ENCODE data around the gene IL1R2.
"Not testable (repeated sequence)": the region's sequence is repeated elsewhere in the genome, so short reads cannot be mapped to it uniquely, and the experiment has no call there.

The IL1R2 gene

DNA sequence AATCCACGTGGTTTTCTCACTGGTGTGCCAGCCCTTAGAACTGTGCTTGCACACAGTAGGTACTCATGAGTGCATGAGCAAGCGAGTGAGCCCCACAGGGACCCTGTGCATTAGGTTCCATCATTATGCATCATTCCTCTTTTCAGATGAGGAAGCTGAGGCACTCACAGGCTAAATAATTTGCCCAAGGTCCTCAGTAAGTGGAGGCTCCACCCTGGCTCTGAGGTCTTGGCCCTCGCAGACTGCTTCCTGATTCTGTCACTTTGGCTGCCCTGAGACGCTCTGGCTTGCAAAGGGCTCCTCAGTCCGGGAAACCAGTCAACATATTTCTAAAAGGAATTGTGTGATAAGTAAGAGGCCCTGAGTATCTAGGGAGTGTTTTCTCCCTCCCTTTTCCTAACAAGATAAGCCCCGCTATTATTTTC lies 71.7 kb downstream of the IL1R2 start:
- no peak for DNase-seq

DNA sequence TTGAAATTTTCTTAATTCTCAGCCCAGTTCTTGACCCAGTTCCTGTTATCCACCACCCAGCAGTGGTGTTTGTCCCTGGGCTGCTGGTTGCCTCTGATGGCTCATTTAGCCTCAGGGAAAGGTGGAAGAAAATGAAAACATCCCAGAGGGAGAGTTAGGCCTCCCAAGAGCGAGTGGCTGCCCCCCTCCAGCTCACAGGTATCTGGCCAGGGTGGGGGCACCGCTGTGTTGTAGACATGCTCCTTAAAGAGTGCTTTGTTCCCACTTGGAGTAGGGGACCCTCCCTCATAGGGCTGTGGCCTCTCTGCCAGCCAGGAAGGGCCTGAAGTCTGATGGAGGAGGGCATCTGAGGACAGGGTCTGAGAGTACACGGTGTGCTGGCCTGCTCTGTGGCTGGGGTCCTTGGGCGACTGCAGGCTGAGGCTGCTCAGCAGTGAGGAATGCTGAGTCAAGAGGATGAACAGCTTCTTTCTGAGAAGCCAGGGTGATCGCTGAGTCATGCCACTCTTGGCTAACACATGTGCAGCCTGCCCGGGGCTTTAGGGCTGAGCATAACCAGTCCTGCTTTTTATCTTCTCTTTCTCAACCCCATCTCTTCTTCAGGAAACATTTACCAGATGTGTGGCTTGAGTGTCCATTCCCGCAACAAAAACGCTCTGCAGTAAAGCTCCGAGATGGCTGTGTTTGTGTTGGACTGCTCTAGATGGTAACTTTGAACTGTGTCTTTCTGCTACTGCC lies 72.3 kb downstream of the IL1R2 start:
- peak; percentile 89 for DNase-seq

DNA sequence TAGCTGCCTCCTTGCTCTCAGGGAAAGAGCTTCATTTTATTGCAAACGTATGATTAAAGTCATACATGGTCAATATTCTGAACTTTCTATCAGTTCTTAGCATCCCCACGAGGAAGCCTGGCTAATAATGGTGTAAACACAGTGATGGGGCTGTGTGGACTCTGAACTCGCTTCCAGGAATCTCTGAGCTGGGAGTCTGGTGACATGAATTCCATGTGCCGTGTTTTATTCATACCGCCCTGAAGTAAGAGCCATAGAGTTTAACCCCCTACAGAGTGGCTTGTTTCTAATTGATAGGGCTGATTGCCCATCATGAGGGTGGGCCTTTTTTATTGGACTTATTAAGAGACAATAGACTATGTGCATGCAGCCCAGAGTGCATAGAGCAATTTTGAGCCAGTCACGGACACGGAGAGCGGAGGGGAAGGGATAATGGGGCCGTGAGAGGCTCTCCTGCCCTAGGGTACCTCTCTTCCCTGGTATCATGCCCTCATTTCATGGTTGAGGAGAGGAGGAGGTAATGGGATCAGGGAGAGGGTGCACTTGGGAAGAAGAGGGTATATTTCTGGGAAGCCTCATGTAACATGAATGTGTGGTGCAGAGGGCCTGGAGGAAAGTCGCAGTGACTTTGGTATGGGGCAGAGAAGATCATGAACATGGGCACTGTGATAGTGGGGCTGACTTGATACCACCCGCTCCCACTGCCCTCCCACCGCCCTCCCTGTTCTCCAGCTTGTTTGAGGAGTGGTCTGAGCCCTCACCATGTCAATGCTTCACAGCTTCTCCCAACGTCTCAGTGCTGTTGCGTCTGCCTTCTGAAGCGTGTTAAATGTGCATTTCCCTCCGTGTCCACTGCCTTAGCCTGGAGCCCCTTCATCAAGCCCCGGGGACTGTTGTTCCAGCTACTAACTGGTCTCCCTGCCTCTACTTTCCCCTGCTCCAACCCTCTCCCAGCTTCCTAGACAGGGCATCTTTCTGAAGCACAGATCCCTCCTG lies 73.2 kb downstream of the IL1R2 start:
- peak; percentile 58 for DNase-seq

DNA sequence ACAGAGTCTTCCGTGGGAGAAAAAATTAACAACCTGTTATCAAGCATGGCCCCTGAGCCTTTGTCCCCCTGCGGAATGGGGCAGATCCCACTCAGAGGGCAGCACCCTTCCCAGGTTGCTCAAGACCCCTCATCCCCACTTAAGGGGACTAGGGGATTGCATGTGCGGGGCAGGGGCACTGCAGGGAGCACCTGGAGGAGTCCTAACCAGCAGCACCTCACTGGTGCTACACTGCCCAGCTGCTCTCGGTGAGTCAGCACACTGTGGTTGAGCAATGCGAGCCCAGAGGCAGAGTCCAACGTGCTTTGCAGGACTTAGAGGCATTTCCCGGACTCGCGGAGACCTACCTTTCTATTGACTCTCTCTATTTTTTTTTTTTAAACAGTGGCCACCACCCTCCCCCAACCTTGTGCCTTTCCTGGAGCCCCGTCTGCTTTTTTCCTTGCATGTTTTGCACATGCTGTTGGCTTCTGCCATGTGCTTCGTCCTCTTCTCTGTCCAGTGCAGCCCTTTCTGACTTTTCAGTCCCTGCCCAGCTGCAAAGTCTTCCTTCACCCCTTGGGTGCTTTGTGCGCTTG lies 74.0 kb downstream of the IL1R2 start:
- DNase-seq: peak; percentile 82

DNA sequence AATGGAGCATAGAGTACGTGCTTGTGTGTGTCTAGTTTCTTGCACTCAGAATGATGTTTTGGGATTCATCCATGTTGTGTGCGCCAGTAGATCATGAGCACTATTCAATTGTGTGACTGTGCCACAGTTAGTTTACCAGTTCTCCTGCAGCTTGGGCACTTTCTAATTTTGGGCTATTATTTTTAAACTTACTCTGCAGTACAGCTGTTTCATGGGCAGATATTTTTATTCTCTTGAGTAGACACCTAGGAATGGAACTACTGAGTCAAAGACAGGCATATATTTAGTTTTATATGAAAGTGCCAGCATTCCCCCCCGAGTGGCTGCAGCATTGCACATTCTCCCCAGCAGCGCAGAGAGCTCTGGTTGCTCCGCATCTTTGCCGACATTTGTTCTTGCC lies 74.8 kb downstream of the IL1R2 start:
- no peak for DNase-seq

DNA sequence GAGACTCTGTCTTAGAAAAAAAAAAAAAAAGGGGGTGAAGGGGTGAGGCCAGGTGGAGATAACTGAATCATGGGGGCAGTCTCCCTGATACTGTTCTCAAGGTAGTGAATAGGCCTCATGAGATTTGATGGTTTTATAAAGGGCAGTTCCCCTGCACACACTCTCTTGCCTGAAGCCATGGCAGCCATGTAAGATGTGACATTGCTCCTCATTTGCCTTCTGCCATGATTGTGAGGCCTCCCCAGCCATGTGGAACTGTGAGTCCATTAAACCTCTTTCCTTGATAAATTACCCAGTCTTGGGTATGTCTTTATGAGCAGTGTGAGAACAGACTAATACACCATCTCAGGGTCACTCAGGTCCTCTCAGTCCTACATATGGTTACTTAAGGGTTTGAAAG lies 76.4 kb downstream of the IL1R2 start:
- DNase-seq: not testable (repeated sequence)

DNA sequence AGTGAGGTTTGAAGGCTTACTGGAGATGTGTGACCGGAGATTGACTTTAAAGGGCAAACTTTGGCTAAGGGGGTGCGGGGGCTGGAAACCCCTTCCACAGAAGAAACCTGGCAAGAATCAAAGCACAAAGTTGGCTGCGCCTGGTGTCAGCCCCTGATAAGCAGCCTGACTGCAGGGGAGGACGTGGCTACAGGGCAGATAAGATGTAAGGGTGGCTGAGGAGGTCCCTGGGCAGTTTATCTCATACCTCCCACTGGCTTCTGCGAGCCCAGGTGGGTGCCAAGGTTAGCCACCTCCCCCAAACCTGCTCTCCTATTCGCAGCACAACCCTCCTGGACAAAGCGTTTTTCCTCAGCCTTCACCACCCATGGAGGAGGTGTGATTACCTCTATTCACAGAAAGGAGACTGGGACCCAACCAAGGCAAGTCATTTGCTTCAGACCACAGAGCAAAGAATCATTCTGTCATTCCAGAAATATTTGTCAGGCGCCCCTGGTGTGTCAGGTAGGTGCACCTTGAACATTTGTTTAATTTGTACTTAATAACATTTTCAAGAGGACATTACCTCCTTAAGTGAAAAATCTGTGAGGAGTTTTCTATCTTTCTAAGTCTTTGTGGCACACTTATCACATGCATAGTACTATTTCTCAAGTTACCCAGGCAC lies 77.7 kb downstream of the IL1R2 start:
- DNase-seq: no peak

DNA sequence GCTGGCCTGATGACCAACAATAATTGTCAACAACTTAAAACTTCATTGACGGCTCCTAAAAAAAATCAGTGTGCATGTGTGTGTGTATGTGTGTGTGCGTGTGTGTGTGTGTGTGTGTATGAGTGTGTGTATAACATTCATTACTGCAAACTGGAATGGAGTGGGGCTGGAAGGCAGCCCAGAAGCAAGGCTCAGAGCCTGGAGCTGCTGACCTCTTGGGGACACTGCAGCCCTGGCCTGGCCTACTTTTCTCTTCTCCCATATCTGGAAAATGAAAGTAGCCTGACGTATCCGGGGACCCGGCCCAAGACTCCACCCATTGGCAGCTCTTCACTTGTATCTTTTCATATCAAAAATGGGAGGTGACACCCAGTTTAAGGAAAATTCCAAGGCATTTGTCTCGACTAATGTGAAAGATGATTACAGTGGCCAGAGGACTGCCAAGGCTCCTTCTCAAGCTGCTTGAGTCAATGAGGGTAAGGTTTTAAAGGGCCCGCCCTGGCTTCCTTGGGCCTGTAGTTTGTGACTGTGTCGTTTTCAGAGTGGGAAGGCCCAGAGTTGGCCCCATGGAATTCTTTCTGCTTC lies 78.4 kb downstream of the IL1R2 start:
- DNase-seq: no peak

DNA sequence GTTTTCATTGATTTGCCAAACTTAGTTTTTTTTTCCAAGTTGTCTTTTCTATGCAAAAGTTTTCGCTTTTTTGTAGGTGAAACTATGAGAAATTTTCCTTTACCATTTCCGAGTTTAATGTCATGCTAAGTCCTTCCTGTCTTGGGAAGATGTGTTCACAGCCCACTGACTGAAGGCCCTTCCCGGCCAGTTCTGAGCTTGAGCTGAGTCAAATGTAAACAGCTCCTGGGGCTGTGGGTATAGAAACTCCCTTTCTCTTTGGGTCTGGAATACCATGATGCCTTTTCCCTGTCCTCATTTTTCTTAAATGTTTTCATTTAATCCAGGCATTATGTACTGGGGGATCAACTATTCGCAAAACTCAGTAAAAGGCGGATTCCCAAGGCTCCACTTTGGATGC lies 81.0 kb downstream of the IL1R2 start:
- no peak for DNase-seq

DNA sequence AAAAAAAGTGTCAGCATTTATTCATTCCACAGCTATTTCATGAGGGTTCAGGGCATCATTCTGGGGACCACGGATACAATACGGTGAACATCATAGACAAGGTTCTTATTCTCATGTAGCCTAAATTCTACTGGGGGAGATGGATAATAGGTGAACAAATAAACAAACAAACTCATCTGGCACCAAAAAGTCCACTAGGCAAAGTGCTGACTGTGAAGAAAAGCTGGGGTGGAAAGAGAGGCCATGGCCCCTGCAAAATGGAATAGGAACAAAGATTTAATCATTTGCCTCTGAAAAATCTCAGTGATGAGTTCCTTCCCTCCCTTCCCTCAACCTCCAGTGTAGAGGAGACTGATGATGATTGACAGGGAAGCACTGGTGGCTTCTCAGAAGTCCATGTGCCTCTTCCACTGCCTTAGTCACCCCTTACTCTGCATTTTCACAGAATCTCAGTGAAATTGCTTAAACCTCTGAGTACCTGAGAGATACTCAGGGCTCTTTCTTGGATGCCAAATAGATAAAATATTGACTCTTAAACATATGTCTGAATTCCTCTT lies 81.5 kb downstream of the IL1R2 start:
- no peak for DNase-seq

DNA sequence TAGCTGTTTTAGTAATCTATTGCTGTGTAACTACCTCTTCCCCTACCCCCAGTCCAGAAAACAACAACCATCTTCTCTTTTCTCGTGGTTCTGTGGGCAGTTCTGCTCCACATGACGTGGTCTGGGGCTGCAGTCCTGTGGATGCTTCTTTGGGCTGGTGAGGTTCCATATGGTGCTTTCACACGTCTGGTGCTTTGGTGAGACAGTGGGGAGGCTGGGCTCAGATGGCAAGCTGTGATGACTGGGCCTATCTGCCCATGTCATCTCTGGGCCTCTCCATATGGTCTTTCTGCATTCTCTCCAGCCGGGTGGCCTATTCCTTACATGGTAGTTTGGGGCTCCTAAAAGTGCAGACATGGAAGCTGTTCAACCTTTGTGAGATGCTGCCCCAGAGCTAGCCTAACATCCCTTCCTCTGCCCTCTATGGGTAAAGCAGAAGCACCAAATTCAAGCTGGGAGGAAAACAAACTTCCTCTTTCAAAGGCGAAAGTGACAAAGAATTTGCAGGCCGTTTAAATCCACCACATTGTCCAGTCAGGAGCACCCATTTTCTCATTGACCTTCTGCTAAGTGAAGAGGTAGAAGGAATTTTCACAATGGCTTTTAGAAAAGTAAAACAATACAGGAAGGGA lies 82.5 kb downstream of the IL1R2 start:
- no peak for DNase-seq

DNA sequence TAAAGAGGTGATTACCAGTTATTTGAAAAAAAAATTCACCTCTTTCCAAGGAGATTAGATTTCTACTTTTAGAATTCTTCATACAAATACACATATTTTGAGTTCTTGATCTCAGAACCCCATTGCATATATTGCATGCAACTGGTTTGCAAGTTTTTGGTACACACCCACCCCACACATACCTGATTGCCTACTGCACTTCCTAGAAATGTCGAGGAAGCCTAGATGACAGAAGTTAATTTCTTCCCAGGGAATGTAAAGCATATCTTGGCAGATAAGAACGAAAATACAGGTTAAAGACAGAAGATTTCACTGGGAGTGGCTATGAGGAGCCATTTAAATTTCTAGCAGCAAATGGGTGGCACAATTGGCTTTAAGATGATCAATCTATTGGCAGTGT lies 83.7 kb downstream of the IL1R2 start:
- DNase-seq: no peak

DNA sequence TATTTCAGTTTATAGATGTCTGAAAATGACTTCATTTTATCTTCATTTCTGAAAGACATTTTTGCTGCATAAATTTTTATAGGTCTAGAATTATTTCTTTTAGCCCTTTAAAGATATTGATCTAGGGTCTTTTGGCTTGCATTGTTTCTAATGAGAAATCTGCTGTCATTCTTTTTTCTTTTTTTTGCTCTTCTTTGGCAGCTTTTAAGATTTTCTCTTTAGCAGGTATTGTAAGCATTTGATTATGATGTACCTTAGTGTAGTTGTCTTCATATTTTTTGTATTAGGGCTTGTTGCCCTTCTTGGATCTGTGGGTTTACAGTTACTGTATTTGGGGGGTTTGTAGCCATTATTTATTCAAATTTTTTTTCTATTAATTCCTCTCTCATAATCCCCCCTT lies 84.8 kb downstream of the IL1R2 start:
- no peak for DNase-seq
